T-cell (primary cell): Measurements from ENCODE around the gene SLC13A5. TPM values are rescaled to one million over a fixed set of nuclear protein-coding genes. Genes with fewer than 3 reads are reported as not detected.
A peak's percentile ranks its signal among the peaks of the same experiment; 100 is the strongest.

Source experiments
- ATAC-seq, 4 experiments: fragments of 200-7000 bp in 3 of 4; fragments of 150-1000 bp in 1 of 4; cut with Tn5 transposase; replicated peaks in 1 of 4; 1 replicate in 3 of 4; 2 replicates in 1 of 4; pipeline ENCODE4 v1.10.0; 2021; ENCODE audit warnings: moderate library complexity in 3 of 4, mild to moderate bottlenecking in 2 of 4, moderate number of reproducible peaks in 1 of 4
- CTCF ChIA-PET, 2 donors: fragments of 300-600 bp; sonication (Branson Sonifier 250); formaldehyde crosslinking; loops; one replicate each; lab custom pipeline; 2022; ENCODE audit warnings: antibody characterized with exemption in 2 of 2; lab: Charles Lee
- POLR2A ChIA-PET, 2 donors: fragments of 300-600 bp; sonication (Branson Sonifier 250); formaldehyde crosslinking; loops; one replicate each; lab custom pipeline; 2022; ENCODE audit warnings: antibody characterized with exemption in 2 of 2; lab: Charles Lee
- DNase-seq, 35 experiments: peaks; one replicate each; pipeline versions ENCODE4 v3.0.0 to v3.0.0-alpha.2; 2013 to 2023
- H3K27ac ChIP-seq: one replicate; pipeline ENCODE4 v1.5.1; 2013; ENCODE audit warnings: low read length
- H3K27me3 ChIP-seq, 2 experiments: replicated peaks in 1 of 2; 1 replicate in 1 of 2; 2 replicates in 1 of 2; pipeline versions ENCODE4 v1.6.1 to v1.7.0; 2013; ENCODE audit warnings: low read length in 1 of 2, mixed read lengths in 1 of 2; ENCODE audit not compliant: control insufficient read depth in 2 of 2, insufficient read depth in 2 of 2; ENCODE audit errors: extremely low read depth in 1 of 2
- H3K36me3 ChIP-seq, 2 donors: 1 replicate in 1 of 2; 2 replicates in 1 of 2; pipeline versions ENCODE4 v1.6.1 to v1.7.0; 2013; ENCODE audit warnings: low read length in 1 of 2; ENCODE audit not compliant: control insufficient read depth in 2 of 2, insufficient read depth in 1 of 2; ENCODE audit errors: extremely low read depth in 1 of 2
- H3K4me1 ChIP-seq, 2 experiments: 1 replicate in 1 of 2; 2 replicates in 1 of 2; pipeline versions ENCODE4 v1.6.1 to v1.7.0; 2013; ENCODE audit warnings: low read length in 2 of 2, mixed read lengths in 1 of 2; ENCODE audit not compliant: insufficient read depth in 2 of 2, control insufficient read depth in 1 of 2; ENCODE audit errors: extremely low read depth in 1 of 2
- H3K4me3 ChIP-seq, 2 donors: 1 replicate in 1 of 2; 2 replicates in 1 of 2; pipeline versions ENCODE4 v1.5.1 to v1.7.0; 2013; ENCODE audit warnings: mild to moderate bottlenecking in 2 of 2, low read length in 1 of 2, moderate library complexity in 1 of 2; ENCODE audit not compliant: control insufficient read depth in 1 of 2; ENCODE audit errors: extremely low read depth in 1 of 2
- H3K9me3 ChIP-seq: 2 replicates; pipeline ENCODE4 v1.7.0; 2013
- H3K27ac Mint-ChIP-seq, 2 donors: one replicate each; pipeline ENCODE4 v1.8.0; 2020 to 2021; ENCODE audit warnings: mild to moderate bottlenecking in 2 of 2, mixed read lengths in 2 of 2
- H3K27me3 Mint-ChIP-seq, 2 donors: one replicate each; pipeline ENCODE4 v1.8.0; 2021 to 2022; ENCODE audit warnings: mixed read lengths in 2 of 2
- H3K36me3 Mint-ChIP-seq: one replicate; pipeline ENCODE4 v1.8.0; 2021; ENCODE audit warnings: mixed read lengths
- H3K4me1 Mint-ChIP-seq, 3 donors: one replicate each; pipeline ENCODE4 v1.8.0; 2020 to 2022; ENCODE audit warnings: mixed read lengths in 3 of 3, mild to moderate bottlenecking in 1 of 3
- H3K4me3 Mint-ChIP-seq, 3 donors: one replicate each; pipeline ENCODE4 v1.8.0; 2020 to 2022; ENCODE audit warnings: mild to moderate bottlenecking in 3 of 3, mixed read lengths in 3 of 3, moderate library complexity in 3 of 3
- H3K9me3 Mint-ChIP-seq, 3 donors: one replicate each; pipeline ENCODE4 v1.8.0; 2020 to 2022; ENCODE audit warnings: mixed read lengths in 3 of 3
- WGBS: methylation state at CpG from one replicate; pipeline ENCODE4 v1.1.5; 2013; ENCODE audit warnings: missing lambda C conversion rate; ENCODE audit not compliant: insufficient coverage; 5-methylcytosine and 5-hydroxymethylcytosine counted together
- total RNA-seq, 35 experiments: library from RNA in 6 of 35; stranded (reverse) in 6 of 35; fragments of 120-200 nt in 1 of 35; gene quantifications; one replicate each; pipeline versions ENCODE4 v1.2.1 to v1.2.4 and lab custom pipeline; 2013 to 2026

The SLC13A5 gene
- total RNA-seq (under 1 TPM in 2 of 5 donors, not detected in 3; 0.13 TPM), total RNA-seq (lab: John Stamatoyannopoulos, UW) (0 to 0.10 (median 0) reads per million in 29 experiments)
- total RNA-seq (2013) = not detected

DNA sequence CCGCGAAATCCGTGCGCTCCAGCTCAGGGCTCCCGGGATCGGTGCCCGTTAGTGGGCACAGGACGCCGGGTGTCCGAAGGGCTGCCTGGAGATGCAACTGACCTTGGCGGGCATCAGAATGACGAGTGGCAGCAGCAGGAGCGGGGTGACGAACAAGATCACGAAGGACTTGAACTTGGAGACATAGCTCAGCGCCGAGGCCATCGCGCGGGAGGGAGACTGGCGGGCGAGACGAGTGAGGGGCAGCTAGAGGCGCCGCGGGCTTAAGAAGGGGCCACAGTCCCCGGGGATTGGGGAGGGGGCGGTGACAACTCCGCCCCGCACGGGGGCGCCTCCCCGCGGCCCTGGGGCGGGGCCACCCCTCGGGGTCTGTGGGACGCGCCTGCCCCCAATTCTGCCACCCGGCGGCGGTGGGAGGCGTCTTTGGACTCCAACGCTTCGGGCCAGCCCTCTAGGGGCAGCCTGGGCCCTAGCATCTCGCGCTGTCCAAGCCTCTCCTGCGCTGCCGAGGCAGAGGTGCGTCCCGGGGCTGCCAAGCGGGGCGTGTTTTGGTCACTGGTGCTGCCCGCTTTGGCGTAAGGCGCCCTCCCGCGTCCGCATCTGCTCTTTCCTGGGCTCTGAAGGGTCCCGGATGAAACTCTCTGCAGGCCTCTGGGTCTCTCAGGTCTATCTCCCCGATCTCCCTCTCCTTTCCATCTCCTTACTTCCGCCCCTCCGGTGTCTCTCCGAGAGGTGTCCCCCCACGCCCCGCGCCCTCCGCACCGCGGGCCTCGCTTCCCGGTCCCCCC, at the start of gene SLC13A5:
Gene SLC13A5 (minus strand): TSS at position 240 of the 788 bp plus-strand sequence. CDS start 36 bp downstream, at position 204.
- H3K27ac ChIP-seq = no peak within 1 kb of the TSS
- H3K4me1 ChIP-seq = peaks cover 0 to 11% of the 10 kb centered on the region in 2 experiments
- no peak within 1 kb of the TSS for H3K27ac Mint-ChIP-seq
- 7% methylated on average over 71 of the region's 71 CpGs for WGBS
- ATAC-seq (peak in 3 of 4 experiments; percentile 22 to 40 (median 38)), DNase-seq (peak in 2 of 35 experiments; percentile 2 to 8)
- peaks cover 75 to 83% of the 10 kb centered on the region in 2 donors for H3K27me3 Mint-ChIP-seq
- peaks cover 16 to 22% (median 20%) of the 10 kb centered on the region in 3 donors for H3K4me1 Mint-ChIP-seq
- POLR2A ChIA-PET = no interaction called here
- peak within 1 kb of the TSS; percentile 38 to 79 (median 53) for H3K4me3 Mint-ChIP-seq
- H3K9me3 Mint-ChIP-seq = peaks cover 0 to 8% (median 0%) of the 10 kb centered on the region in 3 donors
- H3K9me3 ChIP-seq = no peaks in the 10 kb centered on the region
- H3K36me3 ChIP-seq = no peaks in the 10 kb centered on the region
- peak within 1 kb of the TSS in 1 of 2 donors; percentile 15 for H3K4me3 ChIP-seq
- CTCF ChIA-PET = no interaction called here
- H3K36me3 Mint-ChIP-seq = no peaks in the 10 kb centered on the region
- H3K27me3 ChIP-seq = peaks cover 4 to 44% of the 10 kb centered on the region in 2 experiments

DNA sequence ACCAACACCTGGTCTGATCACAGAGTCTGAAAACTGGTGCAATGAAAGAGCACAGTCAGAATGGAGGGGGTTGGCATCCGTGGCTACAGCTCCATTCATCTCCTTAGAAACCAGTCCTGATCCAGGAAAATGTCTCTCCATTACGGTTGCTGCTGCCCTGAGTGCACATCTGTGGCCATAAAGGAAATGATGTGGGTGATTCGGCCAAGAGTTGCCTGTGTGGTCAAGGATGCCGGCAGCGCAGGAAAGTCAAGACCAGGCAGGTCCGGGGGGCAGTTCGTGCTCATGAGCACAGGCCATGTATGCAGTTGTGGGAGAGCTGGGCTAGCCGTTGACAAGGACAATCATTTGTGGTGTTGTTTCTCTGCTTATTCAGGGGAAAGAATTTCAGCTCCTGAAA, 48.6 kb upstream of the SLC13A5 start:
- Histone ChIP-seq H3K27ac (no peak overlapping the region), H3K9me3 (peaks cover 6% of the 10 kb centered on the region), H3K4me1 (peaks cover 6 to 22% of the 10 kb centered on the region in 2 experiments), H3K27me3 (no peaks in the 10 kb centered on the region), H3K4me3 (no peak overlapping the region), H3K36me3 (peaks cover 9 to 85% of the 10 kb centered on the region in 2 donors)
- peak overlapping the region in 1 of 2 donors; percentile 8 for H3K27ac Mint-ChIP-seq
- peaks cover 33 to 39% (median 36%) of the 10 kb centered on the region in 3 donors for H3K4me1 Mint-ChIP-seq
- WGBS = 98% methylated on average over 5 of the region's 8 CpGs
- DNase-seq (no peak), ATAC-seq (no peak)
- H3K27me3 Mint-ChIP-seq = no peaks in the 10 kb centered on the region
- H3K4me3 Mint-ChIP-seq = no peak overlapping the region
- peaks cover 90% of the 10 kb centered on the region for H3K36me3 Mint-ChIP-seq
- H3K9me3 Mint-ChIP-seq = peaks cover 13 to 15% (median 14%) of the 10 kb centered on the region in 3 donors
- ChIA-PET CTCF (no interaction called here), POLR2A (no interaction called here)

DNA sequence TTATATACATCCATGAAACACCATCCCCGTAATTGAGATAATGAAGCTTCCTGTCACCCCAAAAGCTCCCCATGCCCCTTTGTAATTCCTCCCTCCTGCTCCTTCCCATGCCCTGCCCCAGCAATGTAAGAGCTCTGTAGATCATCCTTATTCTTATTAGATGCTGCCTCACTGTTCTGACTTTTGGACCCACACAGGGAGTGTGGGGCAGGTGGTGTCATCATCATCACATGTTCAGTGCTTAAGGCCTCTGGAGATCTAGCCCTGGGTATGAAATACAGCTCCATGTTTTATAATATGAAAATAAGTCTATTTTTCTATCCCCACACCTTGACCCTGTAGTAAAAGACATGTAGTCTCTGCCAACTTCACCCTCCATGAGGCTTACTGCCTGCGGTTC, 44.6 kb upstream of the SLC13A5 start:
- H3K4me1 ChIP-seq = peaks cover 6 to 55% of the 10 kb centered on the region in 2 experiments
- Mint-ChIP-seq H3K4me3 (peak overlapping the region; percentile 62 to 87 (median 79)), H3K4me1 (peaks cover 56 to 59% (median 56%) of the 10 kb centered on the region in 3 donors), H3K36me3 (peaks cover 51% of the 10 kb centered on the region), H3K9me3 (no peaks in the 10 kb centered on the region), H3K27me3 (no peaks in the 10 kb centered on the region), H3K27ac (peak overlapping the region; percentile 65 to 79)
- H3K27me3 ChIP-seq = no peaks in the 10 kb centered on the region
- WGBS = no CpG with 5 or more reads among the region's 2 CpGs
- no peaks in the 10 kb centered on the region for H3K9me3 ChIP-seq
- POLR2A ChIA-PET = no interaction called here
- no peak for DNase-seq
- CTCF ChIA-PET = no interaction called here
- no peak for ATAC-seq
- peaks cover 7 to 47% of the 10 kb centered on the region in 2 donors for H3K36me3 ChIP-seq
- no peak overlapping the region for H3K4me3 ChIP-seq
- no peak overlapping the region for H3K27ac ChIP-seq

GRCh38 chr17:6756425-6757031, 43.4 kb upstream of the SLC13A5 start:
- Histone ChIP-seq H3K36me3 (peaks cover 7 to 35% of the 10 kb centered on the region in 2 donors), H3K4me1 (peaks cover 6 to 55% of the 10 kb centered on the region in 2 experiments), H3K27me3 (no peaks in the 10 kb centered on the region), H3K9me3 (no peaks in the 10 kb centered on the region), H3K4me3 (peak overlapping the region; percentile 52 to 83), H3K27ac (peak overlapping the region; percentile 75)
- Mint-ChIP-seq H3K4me1 (peaks cover 57 to 64% (median 60%) of the 10 kb centered on the region in 3 donors), H3K9me3 (no peaks in the 10 kb centered on the region), H3K4me3 (peak overlapping the region; percentile 87 to 99 (median 98)), H3K27ac (peak overlapping the region; percentile 97 to 99), H3K27me3 (no peaks in the 10 kb centered on the region), H3K36me3 (peaks cover 39% of the 10 kb centered on the region)
- POLR2A ChIA-PET = no interaction called here
- CTCF ChIA-PET = interaction anchor here in 1 of 2 donors (0.6 kb wide), 1 partner anchor 31 kb away, joined by 3 read pairs; no protein-coding TSS in a partner anchor
- DNase-seq = peak in 1 of 35 experiments; percentile 22
- peak in 2 of 4 experiments; percentile 31 to 32 for ATAC-seq
- no CpG with 5 or more reads among the region's 13 CpGs for WGBS

GRCh38 chr17:6755731-6756184, 42.6 kb upstream of the SLC13A5 start, which contains the start of gene XAF1:
XAF1 (plus strand) TSS chr17:6756046; CDS start chr17:6756079, 33 bp downstream.
- Histone ChIP-seq H3K27ac (peak within 1 kb of the TSS; percentile 75), H3K9me3 (no peaks in the 10 kb centered on the region), H3K4me3 (peak within 1 kb of the TSS; percentile 52 to 83), H3K27me3 (no peaks in the 10 kb centered on the region), H3K4me1 (peaks cover 6 to 55% of the 10 kb centered on the region in 2 experiments), H3K36me3 (peaks cover 7 to 29% of the 10 kb centered on the region in 2 donors)
- peak within 1 kb of the TSS; percentile 97 to 99 for H3K27ac Mint-ChIP-seq
- peaks cover 31% of the 10 kb centered on the region for H3K36me3 Mint-ChIP-seq
- ATAC-seq = peak; percentile 80 to 84 (median 80)
- H3K4me3 Mint-ChIP-seq = peak within 1 kb of the TSS; percentile 87 to 99 (median 98)
- POLR2A ChIA-PET = interaction anchor here in 1 of 2 donors (0.7 kb wide), 1 partner anchor 105 kb away, joined by 3 read pairs; no protein-coding TSS in a partner anchor
- H3K4me1 Mint-ChIP-seq = peaks cover 57 to 60% (median 60%) of the 10 kb centered on the region in 3 donors
- 3% methylated on average over 13 of the region's 14 CpGs for WGBS
- peak in 34 of 35 experiments; percentile 19 to 73 (median 39) for DNase-seq
- no peaks in the 10 kb centered on the region for H3K27me3 Mint-ChIP-seq
- CTCF ChIA-PET = interaction anchor here in 1 of 2 donors (0.8 kb wide), 1 partner anchor 29 kb away, joined by 5 read pairs; no protein-coding TSS in a partner anchor
- no peaks in the 10 kb centered on the region for H3K9me3 Mint-ChIP-seq
